Activated CD4-positive, alpha-beta memory T cell treated with anti-CD3 and anti-CD28 coated beads for 36 hours (primary cell): ENCODE measurements around the gene VCP. TPM values are rescaled to one million over a fixed set of nuclear protein-coding genes. Genes with fewer than 3 reads are reported as not detected.

Experiments
- CTCF ChIA-PET: fragments of 350-600 bp; sonication (Branson Sonifier 250); formaldehyde crosslinking; loops from one replicate; lab custom pipeline; 2021; ENCODE audit warnings: antibody characterized with exemption, inconsistent platforms; lab: Charles Lee
- POLR2A ChIA-PET: fragments of 350-600 bp; sonication (Branson Sonifier 250); formaldehyde crosslinking; loops from one replicate; lab custom pipeline; 2021; ENCODE audit warnings: antibody characterized with exemption; lab: Charles Lee
- DNase-seq: peaks from one replicate; pipeline ENCODE4 v3.0.0-alpha.2; 2020
- H3K27ac Mint-ChIP-seq: one replicate; pipeline ENCODE4 v1.8.0; 2021; ENCODE audit warnings: mixed read lengths
- H3K27me3 Mint-ChIP-seq: one replicate; pipeline ENCODE4 v1.8.0; 2021; ENCODE audit warnings: mixed read lengths
- H3K36me3 Mint-ChIP-seq: one replicate; pipeline ENCODE4 v1.8.0; 2021; ENCODE audit warnings: mixed read lengths
- H3K4me1 Mint-ChIP-seq: one replicate; pipeline ENCODE4 v1.8.0; 2021; ENCODE audit warnings: low read depth, mixed read lengths
- H3K4me3 Mint-ChIP-seq: one replicate; pipeline ENCODE4 v1.8.0; 2021; ENCODE audit warnings: mild to moderate bottlenecking, mixed read lengths
- H3K9me3 Mint-ChIP-seq: one replicate; pipeline ENCODE4 v1.8.0; 2021; ENCODE audit warnings: mixed read lengths
- intact Hi-C: fragments of 100-400 bp; cut with micrococcal nuclease; formaldehyde crosslinking; loops from one replicate; pipeline ENCODE4 v1.15.1; 2023
- total RNA-seq, 2 experiments: library from RNA; stranded (reverse); gene quantifications; one replicate each; pipeline ENCODE4 v1.2.3, GENCODE V29; 2021

The VCP gene
- total RNA-seq, 2 experiments from 2014 or later = 283 to 292 TPM

DNA sequence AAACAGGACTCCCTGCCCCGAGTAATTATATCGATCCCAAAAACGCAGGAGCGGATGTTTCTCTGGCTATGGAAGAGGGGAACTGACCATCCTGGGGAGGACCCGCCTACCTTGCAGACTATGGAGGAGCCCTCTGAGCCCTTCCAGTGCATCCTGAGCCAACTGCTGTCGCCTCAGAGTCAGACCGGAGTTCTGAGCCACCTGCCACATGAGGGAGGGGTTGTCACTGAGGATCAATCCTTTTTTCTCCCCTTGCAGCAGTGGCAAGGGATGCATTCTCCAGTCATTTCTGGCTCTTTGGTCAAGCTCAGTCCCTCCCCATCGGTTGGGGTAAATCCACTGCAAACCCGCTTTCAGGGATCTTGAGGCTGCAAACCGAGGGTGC lies 6.6 kb upstream of the VCP start:
- H3K27me3 Mint-ChIP-seq = no peaks in the 10 kb centered on the region
- peaks cover 34% of the 10 kb centered on the region for H3K36me3 Mint-ChIP-seq
- peaks cover 17% of the 10 kb centered on the region for H3K4me1 Mint-ChIP-seq
- intact Hi-C loops = loop anchor here (1.0 to 10.0 kb wide), 2 partner anchors 24 to 656 kb away; partner anchors contain the start of genes CREB3, STOML2 and TLN1
- peak overlapping the region; percentile 98 for H3K27ac Mint-ChIP-seq
- POLR2A ChIA-PET = interaction anchor here (0.8 to 2.7 kb wide), 8 partner anchors 8 to 442 kb away, joined by 3 to 29 read pairs (median 10); partner anchors contain the start of genes PIGO, SIGMAR1 and STOML2
- peak; percentile 25 for DNase-seq
- H3K4me3 Mint-ChIP-seq = peak overlapping the region; percentile 92
- H3K9me3 Mint-ChIP-seq = no peaks in the 10 kb centered on the region
- CTCF ChIA-PET = interaction anchor here (1.3 to 4.4 kb wide), 8 partner anchors 8 to 179 kb away, joined by 3 to 40 read pairs (median 10); partner anchors contain the start of genes PIGO and STOML2

- ChIA-PET CTCF (interaction anchor here (2.3 to 4.4 kb wide), 3 partner anchors 18 to 179 kb away, joined by 9 to 40 read pairs (median 14); partner anchors contain the start of gene PIGO), POLR2A (interaction anchor here (1.1 kb wide), 1 partner anchor 37 kb away, joined by 3 read pairs; no protein-coding TSS in a partner anchor)
- intact Hi-C loops = loop anchor here (10.0 kb wide), 1 partner anchor 657 kb away; the partner anchor contains the start of genes CREB3 and TLN1
- peak overlapping the region; percentile 92 for H3K4me3 Mint-ChIP-seq
- peaks cover 26% of the 10 kb centered on the region for H3K4me1 Mint-ChIP-seq
- no peaks in the 10 kb centered on the region for H3K27me3 Mint-ChIP-seq
- peaks cover 40% of the 10 kb centered on the region for H3K36me3 Mint-ChIP-seq
- H3K27ac Mint-ChIP-seq = no peak overlapping the region
- H3K9me3 Mint-ChIP-seq = no peaks in the 10 kb centered on the region
- no peak for DNase-seq
These were observed 5.6 kb upstream of the VCP start for GRCh38 chr9:35078066-35078465.

DNA sequence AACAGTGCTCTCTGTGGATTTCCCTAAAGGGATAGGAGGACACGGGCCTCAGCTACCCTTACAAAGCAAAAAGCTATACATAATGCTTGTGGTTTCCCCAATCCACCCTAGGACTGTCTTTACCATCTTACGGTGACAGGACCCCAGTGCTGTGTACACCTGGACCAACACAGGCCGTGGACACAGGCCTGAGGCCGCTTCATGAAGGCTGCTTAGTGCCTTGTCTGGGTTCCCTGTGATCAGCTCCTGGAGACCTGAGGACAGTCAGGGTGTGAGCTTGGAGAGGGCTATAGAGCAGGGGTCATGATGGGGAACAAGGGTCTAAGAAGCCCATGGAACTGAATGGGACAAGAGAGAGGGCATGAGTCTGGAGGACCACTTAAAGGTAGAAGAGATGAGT lies 4.4 kb upstream of the VCP start:
- ChIA-PET POLR2A (interaction anchor here (0.5 to 1.5 kb wide), 2 partner anchors 27 to 578 kb away, joined by 3 to 4 read pairs; no protein-coding TSS in a partner anchor), CTCF (interaction anchor here (4.4 kb wide), 1 partner anchor 19 kb away, joined by 40 read pairs; the partner anchor contains the start of gene PIGO)
- no peak for DNase-seq
- Mint-ChIP-seq H3K4me3 (peak overlapping the region; percentile 92), H3K9me3 (no peaks in the 10 kb centered on the region), H3K27ac (no peak overlapping the region), H3K4me1 (peaks cover 32% of the 10 kb centered on the region), H3K36me3 (peaks cover 44% of the 10 kb centered on the region), H3K27me3 (peaks cover 2% of the 10 kb centered on the region)
- intact Hi-C loops = loop anchor here (10.0 kb wide), 1 partner anchor 658 kb away; the partner anchor contains the start of genes CREB3 and TLN1

DNA sequence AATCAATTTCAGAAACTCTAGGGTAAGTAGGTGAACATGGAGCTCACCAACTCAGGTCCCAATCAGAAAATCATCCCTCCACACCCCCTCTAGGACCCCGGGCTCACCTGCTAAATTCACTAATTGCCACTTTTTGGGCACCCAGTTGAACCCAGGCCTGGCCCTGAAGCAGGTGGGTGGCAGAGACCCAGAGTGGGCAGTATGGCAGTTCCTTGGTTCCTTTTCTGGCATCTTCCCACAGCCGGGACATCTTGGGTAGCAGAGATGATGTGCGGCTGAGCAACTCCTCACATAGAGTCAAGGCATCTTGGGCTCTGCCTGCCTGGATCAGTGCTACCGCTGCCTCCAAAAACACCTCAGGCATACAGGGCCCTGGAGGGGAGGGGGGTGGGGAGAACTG lies 2.9 kb upstream of the VCP start:
- Mint-ChIP-seq H3K27ac (no peak overlapping the region), H3K9me3 (no peaks in the 10 kb centered on the region), H3K27me3 (peaks cover 2% of the 10 kb centered on the region), H3K4me1 (peaks cover 38% of the 10 kb centered on the region), H3K4me3 (no peak overlapping the region), H3K36me3 (peaks cover 57% of the 10 kb centered on the region)
- ChIA-PET POLR2A (interaction anchor here (0.8 kb wide), 1 partner anchor 24 kb away, joined by 3 read pairs; no protein-coding TSS in a partner anchor), CTCF (interaction anchor here (0.8 kb wide), 1 partner anchor 176 kb away, joined by 3 read pairs; no protein-coding TSS in a partner anchor)
- no peak for DNase-seq
- intact Hi-C loops = loop anchor here (10.0 kb wide), 1 partner anchor 659 kb away; the partner anchor contains the start of genes CREB3 and TLN1

DNA sequence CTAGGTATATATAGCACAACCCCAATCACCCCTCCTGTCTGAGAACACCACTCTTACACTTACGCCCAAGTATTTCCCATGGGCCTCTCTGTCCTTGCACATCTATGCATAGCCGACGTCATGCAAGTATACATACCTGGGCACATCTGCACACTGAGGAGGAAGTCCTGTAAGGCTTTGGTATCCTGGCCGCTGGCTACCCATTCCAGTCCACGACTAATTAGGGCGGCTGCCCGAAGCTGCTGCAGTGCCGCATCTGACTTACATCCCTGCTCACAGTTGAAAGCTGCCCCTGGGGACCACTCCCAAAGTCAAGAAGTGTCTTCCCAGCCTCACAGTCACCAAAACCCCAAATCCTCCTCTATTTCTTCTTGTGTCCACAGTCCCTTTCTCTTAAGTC lies 2.4 kb upstream of the VCP start:
- Mint-ChIP-seq H3K36me3 (peaks cover 61% of the 10 kb centered on the region), H3K4me3 (no peak overlapping the region), H3K27ac (no peak overlapping the region)

GRCh38 chr9:35074141-35074540 lies 1.7 kb upstream of the VCP start:
- Mint-ChIP-seq H3K4me1 (peaks cover 46% of the 10 kb centered on the region), H3K9me3 (no peaks in the 10 kb centered on the region), H3K27me3 (peaks cover 2% of the 10 kb centered on the region), H3K4me3 (no peak overlapping the region), H3K27ac (peak overlapping the region; percentile 99), H3K36me3 (peaks cover 63% of the 10 kb centered on the region)
- DNase-seq = no peak
- intact Hi-C loops = loop anchor here (5.0 to 10.0 kb wide), 2 partner anchors 583 to 661 kb away; partner anchors contain the start of genes CCDC107, CREB3, RMRP and TLN1
- ChIA-PET POLR2A (no interaction called here), CTCF (no interaction called here)

More for the DNA sequence above, 2.4 kb upstream of the VCP start:
- POLR2A ChIA-PET = interaction anchor here (0.8 kb wide), 1 partner anchor 23 kb away, joined by 3 read pairs; no protein-coding TSS in a partner anchor
- no peak for DNase-seq
- intact Hi-C loops = loop anchor here (5.0 to 10.0 kb wide), 2 partner anchors 583 to 660 kb away; partner anchors contain the start of genes CCDC107, CREB3, RMRP and TLN1
- CTCF ChIA-PET = no interaction called here
- H3K9me3 Mint-ChIP-seq = no peaks in the 10 kb centered on the region
- peaks cover 41% of the 10 kb centered on the region for H3K4me1 Mint-ChIP-seq
- peaks cover 2% of the 10 kb centered on the region for H3K27me3 Mint-ChIP-seq

DNA sequence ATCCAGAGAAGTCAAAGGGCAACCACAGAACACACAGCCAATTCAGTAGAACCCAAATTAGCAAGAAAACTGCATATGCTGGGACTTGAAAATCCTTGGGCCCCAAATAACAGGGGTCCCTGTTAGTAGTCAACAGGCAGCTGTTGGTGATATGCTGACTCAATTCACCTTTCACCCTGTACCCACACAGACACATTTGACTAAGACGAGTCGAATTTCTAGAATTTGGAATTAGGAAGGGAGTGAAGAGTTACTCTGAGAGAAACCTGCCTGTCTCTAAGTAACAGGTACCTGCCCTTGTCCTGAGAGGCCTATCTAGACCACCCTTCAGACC lies 821 bp upstream of the VCP start:
- Mint-ChIP-seq H3K9me3 (no peaks in the 10 kb centered on the region), H3K4me3 (peak overlapping the region; percentile 92), H3K27me3 (peaks cover 2% of the 10 kb centered on the region), H3K27ac (peak overlapping the region; percentile 99), H3K4me1 (peaks cover 50% of the 10 kb centered on the region), H3K36me3 (peaks cover 64% of the 10 kb centered on the region)
- intact Hi-C loops = loop anchor here (2.0 to 10.0 kb wide), 3 partner anchors 532 to 662 kb away; partner anchors contain the start of genes CCDC107, CREB3, RMRP and TESK1
- ChIA-PET CTCF (interaction anchor here (1.3 kb wide), 1 partner anchor 35 kb away, joined by 3 read pairs; no protein-coding TSS in a partner anchor), POLR2A (interaction anchor here (2.9 kb wide), 1 partner anchor 40 kb away, joined by 37 read pairs; the partner anchor contains the start of gene ATOSB)
- DNase-seq = no peak

GRCh38 chr9:35071814-35072460 lies 488 bp downstream of the VCP start:
- H3K27me3 Mint-ChIP-seq = peaks cover 2% of the 10 kb centered on the region
- intact Hi-C loops = loop anchor here (1.0 to 10.0 kb wide), 9 partner anchors 8 to 663 kb away; partner anchors contain the start of genes ATOSB, CCDC107, CREB3 and DNAJB5
- ChIA-PET CTCF (interaction anchor here (0.6 to 3.6 kb wide), 13 partner anchors 8 to 187 kb away, joined by 3 to 36 read pairs (median 3); partner anchors contain the start of genes DNAJB5, FANCG, PIGO and STOML2), POLR2A (interaction anchor here (0.7 to 2.9 kb wide), 19 partner anchors 8 to 548 kb away, joined by 3 to 37 read pairs (median 5); partner anchors contain the start of genes ATOSB, DNAJB5, FANCG and PIGO)
- peak overlapping the region; percentile 92 for H3K4me3 Mint-ChIP-seq
- H3K27ac Mint-ChIP-seq = peak overlapping the region; percentile 99
- peak; percentile 81 for DNase-seq
- H3K36me3 Mint-ChIP-seq = peaks cover 64% of the 10 kb centered on the region
- no peaks in the 10 kb centered on the region for H3K9me3 Mint-ChIP-seq
- peaks cover 54% of the 10 kb centered on the region for H3K4me1 Mint-ChIP-seq

DNA sequence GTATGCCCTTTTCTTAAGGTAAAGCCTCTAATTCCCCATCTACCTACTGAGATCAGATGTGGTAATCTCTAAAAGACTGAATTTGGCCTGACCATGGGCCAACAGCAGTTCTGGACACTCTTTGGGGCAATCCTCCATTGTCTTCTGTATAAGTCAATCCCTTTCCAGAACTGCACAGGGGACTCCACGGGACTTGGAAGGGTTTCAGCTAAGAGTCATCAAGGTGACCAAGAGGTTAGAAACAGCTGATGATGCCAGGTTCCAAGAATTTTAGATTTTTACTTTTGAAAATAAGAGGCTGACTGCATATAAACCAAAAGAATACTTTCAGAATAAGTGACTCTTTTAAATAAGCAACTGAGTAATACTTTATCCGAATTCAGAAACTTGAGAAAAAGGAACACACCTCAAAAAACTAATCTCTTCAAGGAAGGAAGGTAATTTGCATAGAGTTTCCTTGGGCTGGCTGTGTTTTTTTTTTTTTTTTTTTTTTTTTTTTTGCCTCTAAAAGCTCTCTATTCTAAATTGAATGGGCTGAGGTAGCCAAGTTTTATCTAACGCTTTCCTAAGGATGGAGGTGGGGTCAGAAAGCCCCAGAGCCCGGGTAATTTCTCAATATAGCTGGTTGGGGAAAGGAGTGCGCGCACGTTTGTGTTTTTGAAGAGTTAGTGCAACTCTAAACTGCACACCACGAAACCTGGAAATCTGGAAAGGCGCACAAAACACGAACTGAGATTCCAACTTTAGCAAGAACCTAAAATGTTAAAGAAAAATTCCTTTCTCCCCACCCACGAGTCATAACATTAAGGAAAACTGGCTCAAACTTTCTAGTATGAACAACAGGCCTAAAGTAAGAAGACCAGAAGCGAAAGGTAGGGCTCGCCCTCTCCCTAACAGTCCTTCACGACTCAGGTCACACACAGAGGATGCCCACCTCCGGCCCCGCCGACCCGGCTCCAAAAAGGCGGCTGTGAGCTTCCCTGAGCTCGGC lies 1.3 kb downstream of the VCP start:
- peaks cover 59% of the 10 kb centered on the region for H3K4me1 Mint-ChIP-seq
- H3K4me3 Mint-ChIP-seq = peak overlapping the region; percentile 92
- intact Hi-C loops = loop anchor here (2.0 to 10.0 kb wide), 3 partner anchors 188 to 664 kb away; partner anchors contain the start of genes CCDC107, CREB3, RMRP and TLN1
- H3K36me3 Mint-ChIP-seq = peaks cover 66% of the 10 kb centered on the region
- H3K27me3 Mint-ChIP-seq = peaks cover 2% of the 10 kb centered on the region
- DNase-seq = peak; percentile 42
- peak overlapping the region; percentile 99 for H3K27ac Mint-ChIP-seq
- no peaks in the 10 kb centered on the region for H3K9me3 Mint-ChIP-seq
- ChIA-PET CTCF (interaction anchor here (0.5 to 3.6 kb wide), 9 partner anchors 9 to 533 kb away, joined by 3 to 36 read pairs (median 3); partner anchors contain the start of genes FANCG, PIGO and STOML2), POLR2A (interaction anchor here (0.9 to 2.9 kb wide), 15 partner anchors 9 to 548 kb away, joined by 3 to 37 read pairs (median 5); partner anchors contain the start of genes ATOSB, DNAJB5, FANCG and PIGO)

- POLR2A ChIA-PET = no interaction called here
- H3K4me1 Mint-ChIP-seq = peaks cover 58% of the 10 kb centered on the region
- H3K36me3 Mint-ChIP-seq = peaks cover 68% of the 10 kb centered on the region
- peak overlapping the region; percentile 55 for H3K4me3 Mint-ChIP-seq
- intact Hi-C loops = no loop called here
- CTCF ChIA-PET = interaction anchor here (1.4 to 2.1 kb wide), 2 partner anchors 18 to 27 kb away, joined by 3 to 5 read pairs; no protein-coding TSS in a partner anchor
- H3K27me3 Mint-ChIP-seq = peaks cover 2% of the 10 kb centered on the region
- no peaks in the 10 kb centered on the region for H3K9me3 Mint-ChIP-seq
- H3K27ac Mint-ChIP-seq = peak overlapping the region; percentile 51
- no peak for DNase-seq
These were observed 3.4 kb downstream of the VCP start for GRCh38 chr9:35069020-35069419.
